H1 (cell line): Measurements from ENCODE around the gene PLOD1. TPM values are rescaled to one million over a fixed set of nuclear protein-coding genes. Genes with fewer than 3 reads are reported as not detected.

ENCODE experiments used
- CTCF ChIA-PET: fragments of 300-600 bp; sonication (Branson Sonifier 250); formaldehyde crosslinking; loops from one replicate; lab custom pipeline; 2021; ENCODE audit not compliant: partially characterized antibody; lab: Charles Lee
- POLR2A ChIA-PET: fragments of 300-600 bp; sonication (Branson Sonifier 250); formaldehyde crosslinking; loops from one replicate; lab custom pipeline; 2021; ENCODE audit warnings: inconsistent platforms; ENCODE audit not compliant: partially characterized antibody; lab: Charles Lee
- DNase-seq, 2 experiments: peaks; one replicate each; pipeline versions ENCODE4 v3.0.0 to v3.0.0-alpha.2; 2010 to 2022; ENCODE audit warnings: low spot score in 2 of 2, low read depth in 1 of 2, mixed read lengths in 1 of 2
- FAIRE-seq: peaks from 2 replicates; lab custom pipeline; 2011; peaks lifted over from hg19 to GRCh38; lab: Jason Lieb, UNC
- H2AFZ ChIP-seq: 2 replicates; pipeline ENCODE4 v1.8.1; 2012; ENCODE audit warnings: low read length, inconsistent platforms
- H2AK5ac ChIP-seq: 2 replicates; pipeline ENCODE4 v1.6.1; 2013; ENCODE audit warnings: low read depth, low read length
- H2BK120ac ChIP-seq: replicated peaks from 2 replicates; pipeline ENCODE3; 2013; ENCODE audit warnings: low read depth, low read length, inconsistent platforms
- H2BK12ac ChIP-seq: 2 replicates; pipeline ENCODE4 v1.6.1; 2013; ENCODE audit warnings: low read depth, low read length
- H2BK15ac ChIP-seq: 2 replicates; pipeline ENCODE4 v1.6.1; 2013; ENCODE audit warnings: low read length
- H2BK20ac ChIP-seq: 2 replicates; pipeline ENCODE4 v1.6.1; 2013; ENCODE audit warnings: low read length
- H2BK5ac ChIP-seq: 2 replicates; pipeline ENCODE4 v1.6.1; 2013; ENCODE audit warnings: low read depth, low read length
- H3K14ac ChIP-seq: 2 replicates; pipeline ENCODE4 v1.6.1; 2013; ENCODE audit warnings: inconsistent platforms; ENCODE audit not compliant: insufficient read length
- H3K18ac ChIP-seq: 2 replicates; pipeline ENCODE4 v1.6.1; 2013; ENCODE audit warnings: low read length; ENCODE audit errors: extremely low read depth
- H3K23ac ChIP-seq: 2 replicates; pipeline ENCODE4 v1.6.1; 2013; ENCODE audit warnings: inconsistent platforms; ENCODE audit not compliant: insufficient read length
- H3K23me2 ChIP-seq: 2 replicates; pipeline ENCODE4 v1.6.1; 2013; ENCODE audit warnings: low read depth, low read length
- H3K27ac ChIP-seq: 2 replicates; pipeline ENCODE4 v1.6.1; 2011; ENCODE audit warnings: low read depth, low read length, inconsistent platforms
- H3K27me3 ChIP-seq, 4 experiments: replicated peaks in 1 of 4; 1 replicate in 1 of 4; 2 replicates in 3 of 4; pipeline versions ENCODE4 v1.6.1 to v1.8.1; 2011 to 2013; ENCODE audit warnings: low read length in 3 of 4, mild to moderate bottlenecking in 3 of 4, inconsistent platforms in 2 of 4, mixed read lengths in 2 of 4, moderate library complexity in 1 of 4; ENCODE audit not compliant: control insufficient read depth in 3 of 4, insufficient read depth in 3 of 4; ENCODE audit errors: extremely low read depth in 1 of 4
- H3K36me3 ChIP-seq, 4 experiments: 2 replicates each; pipeline versions ENCODE4 v1.6.1 to v1.8.1; 2011 to 2013; ENCODE audit warnings: mild to moderate bottlenecking in 4 of 4, low read length in 3 of 4, moderate library complexity in 2 of 4, control low read depth in 1 of 4, inconsistent platforms in 1 of 4; ENCODE audit not compliant: insufficient read depth in 4 of 4, control insufficient read depth in 2 of 4
- H3K4ac ChIP-seq: replicated peaks from 2 replicates; pipeline ENCODE3; 2013; ENCODE audit warnings: low read length, low read depth, mixed read lengths, inconsistent platforms; ENCODE audit not compliant: insufficient read length
- H3K4me1 ChIP-seq, 4 experiments: replicated peaks in 1 of 4; 1 replicate in 1 of 4; 2 replicates in 3 of 4; pipeline versions ENCODE4 v1.6.1 to v1.8.1; 2011 to 2013; ENCODE audit warnings: low read length in 3 of 4, inconsistent platforms in 2 of 4, mixed read lengths in 1 of 4; ENCODE audit not compliant: insufficient read depth in 4 of 4, control insufficient read depth in 3 of 4
- H3K4me2 ChIP-seq, 2 experiments: 2 replicates each; pipeline versions ENCODE4 v1.6.1 to v1.8.1; 2011 to 2013; ENCODE audit warnings: low read depth in 2 of 2, low read length in 2 of 2, control low read depth in 1 of 2, inconsistent platforms in 1 of 2, mild to moderate bottlenecking in 1 of 2; ENCODE audit not compliant: insufficient read depth in 1 of 2
- H3K4me3 ChIP-seq, 4 experiments: fragments of 200-600, 300-600 bp in 1 of 4; sonication (generic), shearing (Covaris generic), sonication (Bioruptor Twin) in 1 of 4; 2 replicates each; pipeline versions ENCODE4 v1.5.1 to v1.8.1; 2011 to 2016; ENCODE audit warnings: low read length in 4 of 4, low read depth in 3 of 4, control low read depth in 2 of 4, inconsistent platforms in 2 of 4, mild to moderate bottlenecking in 2 of 4, mixed read lengths in 1 of 4, moderate library complexity in 1 of 4; ENCODE audit not compliant: insufficient read depth in 2 of 4; ENCODE audit errors: extremely low read depth in 1 of 4
- H3K56ac ChIP-seq: replicated peaks from 2 replicates; pipeline ENCODE3; 2013; ENCODE audit warnings: low read depth, mild to moderate bottlenecking, mixed read lengths, low read length, inconsistent platforms; ENCODE audit not compliant: insufficient read length
- H3K79me1 ChIP-seq: 2 replicates; pipeline ENCODE4 v1.6.1; 2013; ENCODE audit warnings: low read depth, low read length, control low read depth
- H3K79me2 ChIP-seq, 2 experiments: 2 replicates each; pipeline versions ENCODE4 v1.6.1 to v1.8.1; 2012 to 2013; ENCODE audit warnings: low read length in 2 of 2, mild to moderate bottlenecking in 2 of 2, inconsistent platforms in 1 of 2; ENCODE audit not compliant: insufficient read depth in 2 of 2, control insufficient read depth in 1 of 2
- H3K9ac ChIP-seq, 4 experiments: replicated peaks in 1 of 4; 1 replicate in 1 of 4; 2 replicates in 3 of 4; pipeline versions ENCODE4 v1.6.1 to v1.8.1; 2011 to 2013; ENCODE audit warnings: low read depth in 3 of 4, low read length in 3 of 4, control low read depth in 2 of 4, mild to moderate bottlenecking in 2 of 4, moderate library complexity in 2 of 4, inconsistent platforms in 1 of 4; ENCODE audit errors: extremely low read depth in 1 of 4
- H3K9me3 ChIP-seq, 2 experiments: 2 replicates each; pipeline versions ENCODE4 v1.6.1 to v1.8.1; 2012 to 2013; ENCODE audit warnings: mild to moderate bottlenecking in 2 of 2, moderate library complexity in 2 of 2, control low read depth in 1 of 2, inconsistent platforms in 1 of 2, low read depth in 1 of 2, low read length in 1 of 2, mixed read lengths in 1 of 2; ENCODE audit not compliant: insufficient read depth in 2 of 2
- H4K20me1 ChIP-seq, 2 experiments: replicated peaks in 1 of 2; 2 replicates each; pipeline versions ENCODE3 to v1.8.1; 2011 to 2013; ENCODE audit warnings: inconsistent platforms in 2 of 2, low read length in 2 of 2, mild to moderate bottlenecking in 1 of 2; ENCODE audit not compliant: insufficient read depth in 2 of 2, control insufficient read depth in 1 of 2
- H4K5ac ChIP-seq: 2 replicates; pipeline ENCODE4 v1.6.1; 2013; ENCODE audit warnings: low read length, low read depth, mixed read lengths, inconsistent platforms; ENCODE audit not compliant: insufficient read length
- H4K8ac ChIP-seq: 2 replicates; pipeline ENCODE4 v1.8.0; 2013; ENCODE audit warnings: mild to moderate bottlenecking, moderate library complexity, low read length, inconsistent platforms; ENCODE audit not compliant: insufficient read depth; ENCODE audit errors: extremely low read depth
- H4K91ac ChIP-seq: replicated peaks from 2 replicates; pipeline ENCODE3; 2013; ENCODE audit warnings: low read length, mixed read lengths, inconsistent platforms; ENCODE audit not compliant: insufficient read length
- EGR1 ChIP-seq: IDR thresholded peaks from 2 replicates; pipeline ENCODE4 v1.6.1; 2011; ENCODE audit warnings: low read depth, low read length, borderline replicate concordance
- GABPA ChIP-seq: IDR thresholded peaks from 2 replicates; pipeline ENCODE4 v1.6.1; 2011; ENCODE audit warnings: mild to moderate bottlenecking, low read length, moderate library complexity, borderline replicate concordance; ENCODE audit not compliant: insufficient read depth
- JUND ChIP-seq: IDR thresholded peaks from 2 replicates; pipeline ENCODE4 v1.6.1; 2011; ENCODE audit warnings: mild to moderate bottlenecking, improper control_type of control experiment, low read length
- NANOG ChIP-seq: IDR thresholded peaks from 2 replicates; pipeline ENCODE4 v1.6.1; 2011; ENCODE audit warnings: low read length, low read depth, mild to moderate bottlenecking, inconsistent platforms; ENCODE audit not compliant: insufficient read depth, poor library complexity, severe bottlenecking
- RNF2 ChIP-seq: fragments of 200-900, 300-1000 bp; sonication (generic); IDR thresholded peaks from 2 replicates; pipeline ENCODE4 v1.7.1; 2016; ENCODE audit warnings: borderline replicate concordance, low read depth, mild to moderate bottlenecking, antibody characterized with exemption, low read length; ENCODE audit not compliant: poor library complexity, severe bottlenecking; ENCODE audit errors: missing control alignments
- SRF ChIP-seq: IDR thresholded peaks from 2 replicates; pipeline ENCODE4 v1.6.1; 2011; ENCODE audit warnings: mild to moderate bottlenecking, low read depth, low read length, moderate library complexity
- SUZ12 ChIP-seq: fragments of 200-600 bp; sonication (generic); IDR thresholded peaks from 2 replicates; pipeline ENCODE4 v1.6.1; 2012; ENCODE audit warnings: mild to moderate bottlenecking, inconsistent platforms, low read length, moderate library complexity, mixed read lengths
- ZNF274 ChIP-seq: IDR thresholded peaks from 2 replicates; pipeline ENCODE4 v1.7.0; 2012; ENCODE audit warnings: low read length, borderline replicate concordance; ENCODE audit errors: extremely low read depth
- WGBS, 2 experiments: shearing (Covaris generic) in 1 of 2; methylation state at CpG; one replicate each; pipeline versions ENCODE4 v1.1.6 to v1.1.7; 2013 to 2015; ENCODE audit warnings: low lambda C conversion rate in 2 of 2, mixed read lengths in 2 of 2, inconsistent platforms in 1 of 2, low coverage in 1 of 2, missing lambda C conversion rate in 1 of 2; ENCODE audit not compliant: insufficient replicate concordance in 2 of 2, insufficient coverage in 1 of 2, insufficient read length in 1 of 2; ENCODE audit errors: extremely low coverage in 1 of 2, missing lambda C conversion rate in 1 of 2; 5-methylcytosine and 5-hydroxymethylcytosine counted together
- polyA plus RNA-seq, 7 experiments: library from polyadenylated mRNA; depleted of rRNA in 3 of 7; stranded (reverse) in 5 of 7; unstranded in 2 of 7; fragments of >200 nt in 5 of 7; fragments of 200-250 nt in 2 of 7; gene quantifications; 1 replicate in 5 of 7; 2 replicates in 1 of 7; 4 replicates in 1 of 7; pipeline versions ENCODE4 v1.2.1 to v1.2.3, GENCODE V29; 2011 to 2013; ENCODE audit warnings: missing spikeins in 2 of 7, mixed read lengths in 2 of 7
- total RNA-seq: library from RNA; stranded (reverse); fragmentation: NEBNext Ultra II Directional; extraction: Animal tissue kit (Norgen Biotek cat#: 25700); gene quantifications from 2 replicates; pipeline ENCODE4 v1.2.1, GENCODE V29; 2021

PLOD1 gene
- total and polyA plus RNA-seq, 2 of the 8 experiments (the other 6 are each of a cell fraction or from before 2014, with no cell fraction given), result 44.9 to 51.8 TPM

- Histone ChIP-seq H2AFZ (no peak overlapping the region; the same call in 1 of the 2 replicates), H3K79me2 (no peaks in the 10 kb centered on the region), H2BK120ac (no peak overlapping the region), H3K4me2 (no peak overlapping the region), H3K4me1 (peaks cover 0 to 10% (median 8%) of the 10 kb centered on the region in 4 experiments; a peak in 6 of 7 replicates), H3K23ac (no peak overlapping the region), H3K4me3 (no peak overlapping the region), H3K9ac (no peak overlapping the region), H4K8ac (no peak overlapping the region), H4K5ac (no peak overlapping the region), H3K9me3 (no peaks in the 10 kb centered on the region; a peak in 1 of 4 replicates), H3K4ac (no peak overlapping the region), H3K56ac (no peak overlapping the region), H3K18ac (no peak overlapping the region), H3K36me3 (no peaks in the 10 kb centered on the region), H2AK5ac (no peak overlapping the region), H4K20me1 (no peaks in the 10 kb centered on the region), H2BK15ac (no peak overlapping the region), H2BK20ac (no peak overlapping the region), H3K27ac (no peak overlapping the region), H4K91ac (no peak overlapping the region), H3K79me1 (no peaks in the 10 kb centered on the region), H2BK5ac (no peak overlapping the region; the same call in 1 of the 2 replicates), H3K23me2 (no peaks in the 10 kb centered on the region), H3K27me3 (no peaks in the 10 kb centered on the region), H2BK12ac (no peak overlapping the region), H3K14ac (no peak overlapping the region)
- FAIRE-seq (no peak), DNase-seq (no peak)
- CTCF ChIA-PET, result interaction anchor here (0.9 to 4.9 kb wide), 15 partner anchors 10 to 144 kb away, joined by 3 to 27 read pairs (median 6); no protein-coding TSS in a partner anchor
- POLR2A ChIA-PET, result interaction anchor here (0.7 to 5.4 kb wide), 4 partner anchors 21 to 93 kb away, joined by 3 to 46 read pairs (median 3); partner anchors contain the start of genes MFN2 and NPPA
- WGBS, 2 experiments, result 88% methylated on average over 18 of the region's 19 CpGs; no CpG with 5 or more reads in 1 of the 2 experiments
- TF ChIP-seq NANOG (no peak), EGR1 (no peak), GABPA (no peak), SRF (no peak), RNF2 (no peak), JUND (no peak), ZNF274 (no peak), SUZ12 (no peak)
Measured at GRCh38 chr1:11886986-11887665, 47.4 kb upstream of the PLOD1 start.
